HS-5 (cell line): ENCODE measurements around the gene IL37.
"Not testable (repeated sequence)": the region's sequence is repeated elsewhere in the genome, so short reads cannot be mapped to it uniquely, and the experiment has no call there.

Experiments used
- DNase-seq: peaks from one replicate; pipeline ENCODE4 v3.0.0-alpha.2; 2012; ENCODE audit warnings: low read depth

Gene IL37

DNA sequence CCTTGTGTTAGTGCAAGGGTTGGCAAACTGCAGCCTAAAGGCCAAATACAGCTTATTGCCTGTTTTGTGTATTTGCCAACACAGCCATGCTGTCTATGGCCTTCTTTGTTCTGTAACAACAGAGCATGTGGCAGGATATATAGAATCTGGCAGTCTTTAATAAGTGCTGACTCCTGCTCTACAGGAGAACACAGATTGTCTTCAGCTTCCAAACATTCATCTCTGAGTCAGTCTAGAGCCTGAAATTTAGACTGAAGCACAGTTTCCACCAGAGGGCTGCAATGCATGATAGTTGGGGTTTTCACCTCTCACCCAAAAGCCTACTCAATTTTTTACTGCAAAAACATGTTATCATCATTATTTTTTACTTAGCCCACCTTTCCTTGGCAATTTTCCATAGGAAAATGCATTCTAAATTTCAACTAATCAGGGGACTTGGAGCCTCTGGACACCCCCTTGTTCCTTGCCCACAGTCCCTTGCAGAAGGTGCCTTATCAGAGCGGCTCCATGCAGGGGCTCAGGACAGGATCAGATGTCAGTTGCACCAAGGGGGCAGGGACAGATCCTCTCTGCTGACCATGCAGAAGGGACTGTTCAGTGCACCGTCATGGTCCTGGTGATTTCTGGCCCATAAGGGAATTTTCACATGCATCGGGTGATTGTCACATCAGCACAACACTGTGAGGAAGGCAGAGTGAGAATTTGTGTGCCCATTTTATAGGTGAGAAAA, 12.4 kb downstream of the IL37 start:
- no peak for DNase-seq

DNA sequence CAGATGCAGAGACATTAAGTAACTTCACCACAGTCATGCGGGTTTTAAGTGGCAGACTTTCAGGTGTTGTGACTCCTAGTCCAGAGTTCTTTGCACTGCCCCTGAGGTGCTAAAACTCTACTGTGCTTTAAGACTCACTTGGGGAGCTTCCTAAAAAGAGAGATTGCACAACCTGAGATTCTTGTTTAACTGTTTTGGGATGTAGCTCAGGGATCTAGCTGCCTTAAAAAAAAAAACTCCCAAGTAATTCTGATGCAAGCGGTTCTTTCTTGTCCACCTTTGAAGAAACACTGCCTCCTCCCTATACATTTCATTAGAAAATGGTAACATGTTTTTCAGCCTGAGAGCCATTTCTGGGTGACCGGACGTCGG, 13.0 kb downstream of the IL37 start:
- DNase-seq = no peak

GRCh38 chr2:112924360-112924759, 13.4 kb downstream of the IL37 start:
- no peak for DNase-seq

DNA sequence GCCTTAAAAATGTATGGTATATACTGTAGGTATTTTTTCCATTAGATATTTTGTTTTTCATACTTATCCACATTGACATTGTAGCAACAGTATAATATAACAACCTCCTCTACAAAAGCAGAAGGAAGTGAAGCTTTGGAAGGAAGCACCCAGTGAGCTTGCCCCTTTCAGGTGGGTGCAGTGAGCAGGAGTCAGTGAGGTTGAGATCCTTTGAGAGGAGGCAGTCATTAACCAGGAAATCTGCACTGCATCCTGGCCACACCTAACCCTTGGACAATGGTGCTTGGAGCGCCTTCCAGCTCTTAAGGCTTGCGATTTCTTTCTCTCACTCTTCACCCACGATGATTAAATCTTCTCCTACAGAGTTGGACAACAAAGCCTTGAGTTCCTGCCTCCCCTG, 13.9 kb downstream of the IL37 start:
- no peak for DNase-seq

DNA sequence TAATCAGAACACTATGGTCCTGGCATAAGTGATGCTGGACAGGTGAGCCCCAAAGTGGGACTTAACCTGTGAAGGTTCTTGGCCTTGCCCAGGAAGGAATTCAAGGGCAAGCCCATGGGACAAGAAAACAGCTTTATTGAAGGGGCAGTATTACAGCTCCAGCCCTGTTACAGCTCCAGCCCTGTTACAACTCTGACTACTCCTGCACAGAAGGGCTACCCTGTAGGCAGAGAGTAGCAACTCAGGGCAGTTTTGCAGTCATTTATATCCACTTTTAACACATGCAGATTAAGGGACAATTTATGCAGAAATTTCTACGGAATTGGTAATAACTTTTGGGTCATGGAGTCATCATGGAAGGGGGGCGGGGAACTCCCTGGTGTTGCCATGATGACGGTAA, 15.7 kb downstream of the IL37 start:
- no peak for DNase-seq

DNA sequence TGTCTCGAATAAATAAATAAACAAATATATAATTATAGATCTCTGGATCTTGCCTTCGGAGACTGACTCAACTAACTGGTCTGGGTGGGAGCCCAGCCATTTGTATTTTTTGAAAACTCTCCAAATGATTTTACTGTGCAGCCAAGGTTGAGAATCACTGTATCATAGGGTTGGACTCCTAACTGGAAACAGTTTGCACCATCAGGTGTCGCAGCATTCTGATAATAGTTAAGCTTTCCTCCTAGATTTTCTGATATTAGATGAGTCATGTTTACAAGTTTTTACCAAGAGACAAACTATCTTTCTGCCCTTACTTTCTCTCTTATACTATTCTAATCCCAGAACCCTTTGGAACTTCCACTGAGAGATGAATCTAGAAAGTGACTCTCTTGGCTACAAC, 16.8 kb downstream of the IL37 start:
- no peak for DNase-seq

DNA sequence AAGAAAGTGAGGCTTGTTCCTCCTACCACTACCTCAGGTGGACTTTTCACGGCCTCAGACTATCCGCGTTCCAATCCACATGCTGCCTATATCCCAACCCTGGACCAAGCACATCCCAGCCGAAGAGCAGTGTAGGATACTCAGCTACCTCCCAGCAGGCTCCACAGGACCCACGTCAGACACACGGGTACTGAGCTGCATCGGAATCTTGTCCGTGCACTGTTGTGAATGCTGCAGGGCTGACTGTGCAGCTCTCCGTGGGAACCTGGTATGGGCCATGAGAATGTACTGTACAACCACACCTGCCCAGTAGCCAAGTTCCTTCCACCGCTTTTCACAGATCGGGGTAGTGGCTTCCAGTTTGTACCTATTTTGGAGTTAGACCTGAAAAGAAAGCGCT, 22.3 kb downstream of the IL37 start:
- DNase-seq = no peak

DNA sequence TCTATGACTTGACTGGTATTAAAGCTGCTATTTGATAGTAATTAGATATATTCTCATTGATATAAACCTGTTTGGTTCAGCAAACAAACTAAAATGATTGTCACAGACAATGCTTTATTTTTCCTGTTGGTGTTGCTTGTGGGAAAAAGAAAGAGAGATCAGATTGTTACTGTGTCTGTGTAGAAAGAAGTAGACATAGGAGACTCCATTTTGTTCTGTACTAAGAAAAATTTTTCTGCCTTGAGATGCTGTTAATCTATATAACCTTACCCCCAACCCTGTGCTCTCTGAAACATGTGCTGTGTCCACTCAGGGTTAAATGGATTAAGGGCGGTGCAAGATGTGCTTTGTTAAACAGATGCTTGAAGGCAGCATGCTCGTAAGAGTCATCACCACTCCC, 23.2 kb downstream of the IL37 start:
- DNase-seq = not testable (repeated sequence)

GRCh38 chr2:112936927-112937232, 25.9 kb downstream of the IL37 start:
- no peak for DNase-seq

DNA sequence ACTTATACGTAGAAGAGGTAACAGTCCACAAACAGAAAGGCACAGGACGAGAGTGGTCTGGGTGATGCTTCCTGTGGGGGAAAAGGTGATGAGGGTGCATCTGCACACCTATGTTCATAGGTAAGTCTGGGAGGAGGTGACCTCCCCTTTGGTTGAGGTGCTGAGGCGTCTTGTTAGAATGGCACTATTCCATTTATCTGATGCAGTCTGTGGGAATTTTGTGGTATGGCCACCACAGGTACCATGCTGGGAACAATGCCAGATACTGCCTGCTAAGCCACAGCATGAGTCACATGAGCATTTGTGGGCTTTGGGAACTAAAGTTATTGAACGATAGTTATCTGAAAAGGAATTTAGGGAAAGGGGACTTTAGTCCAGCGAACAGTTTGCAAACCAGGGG, 27.9 kb downstream of the IL37 start:
- no peak for DNase-seq

- no peak for DNase-seq
Observed at GRCh38 chr2:112939425-112939824, 28.5 kb downstream of the IL37 start.

GRCh38 chr2:112940859-112941625, 30.1 kb downstream of the IL37 start:
- no peak for DNase-seq

DNA sequence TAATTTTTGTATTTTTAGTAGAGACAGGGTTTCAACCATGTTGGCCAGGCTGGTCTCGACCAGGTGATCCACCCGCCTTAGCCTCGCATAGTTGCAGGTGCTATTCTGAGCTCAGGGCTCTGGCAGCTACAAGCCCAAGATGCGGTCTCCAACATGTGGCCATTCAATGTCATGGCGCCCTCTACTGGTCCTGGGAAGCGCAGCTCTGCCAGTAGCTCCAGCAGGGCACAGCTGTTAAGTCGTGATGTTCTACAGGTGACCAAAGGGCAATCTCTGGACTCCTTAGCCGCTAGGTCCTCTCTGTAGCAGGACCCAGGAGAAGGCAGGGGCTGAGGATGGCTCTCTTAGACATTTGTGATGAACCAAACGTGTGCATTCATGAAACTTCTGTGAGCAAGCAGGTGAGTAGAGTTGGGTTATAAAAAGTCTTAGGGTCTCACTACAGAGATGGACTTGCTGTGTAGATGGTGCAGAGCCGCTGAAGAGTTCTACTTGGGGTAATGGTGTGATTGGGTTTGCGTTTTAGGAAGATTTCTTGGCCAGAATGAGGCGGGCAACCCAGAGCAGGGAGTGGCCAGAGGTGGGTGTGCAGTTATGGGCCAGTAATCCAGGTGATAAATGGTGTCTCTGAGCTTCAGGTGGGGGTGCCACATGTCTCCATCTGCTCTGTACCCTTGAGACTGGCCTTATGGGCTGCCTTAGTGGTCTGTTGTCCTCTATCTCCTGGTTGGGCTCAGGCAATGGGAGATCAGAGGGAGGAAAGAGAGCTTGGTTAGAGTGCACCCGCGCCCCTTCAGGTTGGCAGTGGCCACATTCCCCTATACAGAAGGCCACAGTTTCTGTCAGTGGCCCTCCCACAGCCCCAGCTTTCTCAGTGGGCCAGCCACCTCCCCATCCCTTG, 31.0 kb downstream of the IL37 start:
- DNase-seq = peak; percentile 48

- DNase-seq = no peak
Observed at GRCh38 chr2:112942654-112943002, 31.7 kb downstream of the IL37 start.

DNA sequence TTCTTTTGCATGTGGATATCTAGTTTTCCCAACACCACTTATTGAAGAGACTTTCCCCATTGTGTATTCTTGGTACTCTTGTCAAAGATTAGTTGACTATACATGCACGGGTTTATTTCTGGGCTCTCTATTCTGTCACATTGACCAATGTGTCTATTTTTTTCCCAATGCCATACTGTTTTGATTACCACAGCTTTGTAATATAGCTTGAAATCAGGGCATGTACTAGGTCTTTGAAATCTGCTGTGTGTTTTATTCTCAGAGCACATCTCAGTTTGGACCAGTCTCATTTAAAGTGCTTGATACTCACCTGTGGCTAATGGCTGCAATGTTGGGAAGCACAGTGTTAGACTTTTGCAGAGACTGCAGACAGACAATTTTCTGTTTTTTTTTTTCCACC, 34.0 kb downstream of the IL37 start:
- DNase-seq = no peak

DNA sequence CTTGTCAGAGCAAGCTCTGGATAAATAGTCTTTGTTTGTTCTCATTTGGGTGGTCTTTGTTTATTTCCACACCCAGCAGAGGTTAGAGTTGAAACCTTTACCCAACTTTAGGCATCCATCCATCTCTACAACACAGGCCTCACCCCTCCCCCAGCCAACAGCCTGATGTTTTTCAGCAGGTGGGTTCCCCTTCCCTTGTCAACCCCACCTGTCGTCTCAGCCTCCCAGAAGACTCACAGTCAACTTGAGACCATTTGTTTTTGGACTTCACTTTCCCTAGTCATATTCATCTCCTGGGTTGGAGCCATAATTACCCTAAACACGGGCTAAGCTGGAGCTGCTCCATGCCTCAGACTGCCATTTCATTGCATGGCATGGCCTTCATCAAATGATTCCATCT, 35.1 kb downstream of the IL37 start:
- DNase-seq = no peak

- DNase-seq = no peak
Observed at GRCh38 chr2:112947374-112947773, 36.4 kb downstream of the IL37 start.

GRCh38 chr2:112949456-112949855, 38.5 kb downstream of the IL37 start:
- no peak for DNase-seq

GRCh38 chr2:112954364-112954763, 43.4 kb downstream of the IL37 start:
- no peak for DNase-seq

GRCh38 chr2:112957511-112957910, 46.5 kb downstream of the IL37 start:
- no peak for DNase-seq

DNA sequence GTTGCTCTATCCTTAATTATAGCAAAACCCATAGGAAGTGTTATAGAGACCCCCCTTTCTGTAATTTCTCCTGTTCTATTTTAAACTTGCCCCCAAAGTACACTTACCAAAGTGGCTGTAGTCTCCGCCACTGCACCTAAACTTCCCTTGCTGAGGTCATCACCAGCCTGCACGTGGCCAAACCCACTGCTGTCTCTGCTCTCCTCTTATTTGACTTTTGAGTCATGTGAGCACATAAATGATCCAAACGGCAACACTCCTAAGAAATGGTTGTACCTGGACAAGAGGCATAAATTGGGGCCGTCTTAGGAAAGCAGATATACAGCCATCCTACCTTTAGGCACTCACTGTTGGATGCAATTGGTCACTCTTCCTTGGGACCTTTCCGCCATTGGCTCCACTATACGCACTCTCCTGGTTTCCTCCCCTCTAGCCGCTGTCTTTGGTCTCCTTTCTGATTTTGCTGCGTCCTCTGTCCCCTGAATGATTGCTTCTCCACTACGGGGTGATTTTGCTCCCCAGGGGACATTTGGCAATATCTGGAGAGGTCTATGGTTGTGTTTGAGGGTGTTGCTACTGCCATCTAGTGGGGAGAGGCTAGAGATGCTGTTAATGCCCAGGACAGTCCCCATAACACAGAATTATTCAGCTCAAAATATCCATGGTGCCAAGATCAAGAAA, 47.6 kb downstream of the IL37 start:
- DNase-seq = peak; percentile 42

DNA sequence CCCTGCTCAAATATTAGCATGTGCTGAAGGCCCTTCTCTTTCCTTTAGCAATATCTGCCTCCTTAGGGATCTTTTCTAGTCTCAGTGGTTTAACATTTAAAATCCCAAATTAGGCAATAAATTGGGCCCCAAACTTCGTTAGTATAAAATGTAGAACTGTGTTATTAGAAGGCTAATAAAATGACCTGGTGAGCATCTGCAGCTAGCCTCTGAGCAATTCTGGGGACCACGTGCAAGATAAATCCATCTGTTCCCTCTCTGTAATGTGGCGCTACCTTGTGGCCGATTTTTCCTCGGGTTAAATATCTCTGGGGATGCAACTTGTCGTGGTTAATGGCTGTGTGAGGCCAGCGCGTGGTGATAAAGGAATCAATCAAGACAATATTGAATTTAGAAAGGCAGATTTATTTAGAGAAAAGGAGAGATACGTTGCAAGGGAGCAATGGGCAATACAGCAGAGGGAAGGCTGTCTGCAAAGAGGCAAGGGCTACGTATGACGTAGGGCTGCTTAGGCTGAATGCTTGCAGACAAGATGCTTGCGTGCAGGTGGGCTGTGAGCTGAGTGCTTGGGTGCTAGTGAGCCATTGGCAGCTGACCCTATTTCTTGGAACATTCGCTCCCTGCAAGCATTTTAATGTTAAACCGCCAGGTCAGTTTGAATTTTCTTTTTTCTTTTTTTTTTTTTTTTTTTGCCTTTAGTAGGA, 48.3 kb downstream of the IL37 start:
- DNase-seq = no peak
